WTC11 (cell line): ENCODE data around the gene UBE2V1. TPM values are rescaled to one million over a fixed set of nuclear protein-coding genes. Genes with fewer than 3 reads are reported as not detected.

Experiments
- ATAC-seq: fragments of 200-7000 bp; cut with Tn5 transposase; 2 replicates; pipeline ENCODE4 v1.10.0; 2021; ENCODE audit warnings: mild to moderate bottlenecking, moderate library complexity
- CTCF ChIA-PET: fragments of 300-600 bp; sonication (Branson Sonifier 250); formaldehyde crosslinking; loops from one replicate; lab custom pipeline; 2021; ENCODE audit warnings: antibody characterized with exemption; lab: Charles Lee
- POLR2A ChIA-PET: fragments of 350-600 bp; sonication (Branson Sonifier 250); formaldehyde crosslinking; loops from one replicate; lab custom pipeline; 2021; ENCODE audit warnings: antibody characterized with exemption; lab: Charles Lee
- DNase-seq: peaks from one replicate; pipeline ENCODE4 v3.0.0; 2021; ENCODE audit warnings: low spot score
- H3K27ac Mint-ChIP-seq: 2 replicates; pipeline ENCODE4 v1.8.0; 2021; ENCODE audit warnings: mixed read lengths
- H3K27me3 Mint-ChIP-seq: 2 replicates; pipeline ENCODE4 v1.8.0; 2021; ENCODE audit warnings: low read depth, mild to moderate bottlenecking, moderate library complexity, mixed read lengths
- H3K36me3 Mint-ChIP-seq: 2 replicates; pipeline ENCODE4 v1.8.0; 2021; ENCODE audit warnings: mixed read lengths
- H3K4me1 Mint-ChIP-seq: 2 replicates; pipeline ENCODE4 v1.8.0; 2022; ENCODE audit warnings: mixed read lengths
- H3K4me3 Mint-ChIP-seq: 2 replicates; pipeline ENCODE4 v1.8.0; 2021; ENCODE audit warnings: mild to moderate bottlenecking, moderate library complexity, mixed read lengths
- H3K9me3 Mint-ChIP-seq: 2 replicates; pipeline ENCODE4 v1.8.0; 2021; ENCODE audit warnings: mixed read lengths
- CBFB ChIP-seq: sonication (generic); formaldehyde crosslinking; IDR thresholded peaks from 2 replicates; pipeline ENCODE4 v1.8.1; 2022; ENCODE audit warnings: mild to moderate bottlenecking, low read depth, missing genetic modification reagents
- ETV6 ChIP-seq: sonication (generic); formaldehyde crosslinking; IDR thresholded peaks from 2 replicates; pipeline ENCODE4 v1.8.1; 2022; ENCODE audit warnings: mild to moderate bottlenecking, missing genetic modification reagents
- FOXJ3 ChIP-seq: sonication (generic); formaldehyde crosslinking; IDR thresholded peaks from 2 replicates; pipeline ENCODE4 v1.9.0; 2021; ENCODE audit warnings: missing genetic modification reagents, mild to moderate bottlenecking, borderline replicate concordance
- HMGA2 ChIP-seq: fragments of 250-450 bp; sonication (Bioruptor Pico); IDR thresholded peaks from 2 replicates; pipeline ENCODE4 v1.4.0; 2021; ENCODE audit warnings: mild to moderate bottlenecking, moderate library complexity
- JUN ChIP-seq: sonication (generic); formaldehyde crosslinking; IDR thresholded peaks from 2 replicates; pipeline ENCODE4 v1.8.0; 2023; ENCODE audit warnings: mild to moderate bottlenecking, missing genetic modification reagents
- MYBL2 ChIP-seq: sonication (generic); formaldehyde crosslinking; IDR thresholded peaks from 2 replicates; pipeline ENCODE4 v1.8.1; 2023; ENCODE audit warnings: mild to moderate bottlenecking, moderate library complexity, missing genetic modification reagents
- NR1H2 ChIP-seq: sonication (generic); formaldehyde crosslinking; IDR thresholded peaks from 2 replicates; pipeline ENCODE4 v1.9.0; 2021; ENCODE audit warnings: mild to moderate bottlenecking, moderate library complexity, missing genetic modification reagents
- RORB ChIP-seq: fragments of 250-450 bp; sonication (Bioruptor Pico); IDR thresholded peaks from 2 replicates; pipeline ENCODE4 v1.9.0; 2021; ENCODE audit warnings: mild to moderate bottlenecking
- TEAD1 ChIP-seq: sonication (generic); formaldehyde crosslinking; IDR thresholded peaks from 2 replicates; pipeline ENCODE4 v1.8.0; 2022; ENCODE audit warnings: mild to moderate bottlenecking, missing genetic modification reagents
- total RNA-seq: library from RNA; stranded (reverse); gene quantifications from 3 replicates; pipeline ENCODE4 v1.2.3, GENCODE V29; 2021
- TF ChIP-seq, protein P1 (sequence below): fragments of 200-600 bp; IDR thresholded peaks from 2 replicates; pipeline ENCODE4 v1.8.0; 2022; ENCODE audit warnings: antibody characterized with exemption
- TF ChIP-seq, protein P2 (sequence below): sonication (generic); formaldehyde crosslinking; conservative IDR thresholded peaks from 2 replicates; pipeline ENCODE4 v1.8.1; 2023; ENCODE audit warnings: mild to moderate bottlenecking, low read depth, missing genetic modification reagents, moderate library complexity
- TF ChIP-seq, protein P3 (sequence below): fragments of 250-450 bp; sonication (Bioruptor Pico); IDR thresholded peaks from 2 replicates; pipeline ENCODE4 v2.1.2; 2022; ENCODE audit warnings: mild to moderate bottlenecking, moderate library complexity
- TF ChIP-seq, protein P4 (sequence below): fragments of 250-450 bp; sonication (Bioruptor Pico); IDR thresholded peaks from 2 replicates; pipeline ENCODE4 v1.9.0; 2021; ENCODE audit warnings: mild to moderate bottlenecking
- TF ChIP-seq, protein P5 (sequence below): fragments of 250-450 bp; sonication (Bioruptor Pico); conservative IDR thresholded peaks from 2 replicates; pipeline ENCODE4 v1.9.0; 2021; ENCODE audit warnings: mild to moderate bottlenecking
- TF ChIP-seq, protein P6 (sequence below): sonication (generic); formaldehyde crosslinking; conservative IDR thresholded peaks from 2 replicates; pipeline ENCODE4 v1.8.1; 2022; ENCODE audit warnings: mild to moderate bottlenecking, missing genetic modification reagents
- TF ChIP-seq, protein P7 (sequence below): sonication (generic); formaldehyde crosslinking; IDR thresholded peaks from 2 replicates; pipeline ENCODE4 v1.8.1; 2023; ENCODE audit warnings: mild to moderate bottlenecking, missing genetic modification reagents, borderline replicate concordance

The UBE2V1 gene
- total RNA-seq, 1 experiment from 2014 or later, result 144 TPM

DNA sequence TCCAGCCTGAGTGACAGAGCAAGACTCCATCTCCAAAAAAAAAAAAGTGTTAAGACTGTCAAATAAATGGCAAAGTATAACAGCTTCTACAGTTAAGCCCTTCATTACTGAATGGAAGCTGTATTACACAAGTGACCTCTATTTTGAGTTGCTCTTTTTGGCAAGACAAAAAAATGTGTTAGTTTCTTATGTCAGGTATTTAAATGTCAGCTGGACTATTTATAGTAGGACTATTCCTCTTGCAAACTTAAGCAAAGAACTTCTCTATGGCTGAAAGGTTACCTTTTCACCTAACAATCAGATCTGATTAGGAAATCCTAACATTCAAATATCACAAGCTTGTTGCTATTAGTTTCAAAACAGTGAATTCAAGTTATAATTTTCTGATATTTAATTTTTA is 12.4 kb downstream of the UBE2V1 start:
- POLR2A ChIA-PET, result interaction anchor here (0.7 kb wide), 1 partner anchor 11 kb away, joined by 3 read pairs; no protein-coding TSS in a partner anchor
- no peak for ATAC-seq

DNA sequence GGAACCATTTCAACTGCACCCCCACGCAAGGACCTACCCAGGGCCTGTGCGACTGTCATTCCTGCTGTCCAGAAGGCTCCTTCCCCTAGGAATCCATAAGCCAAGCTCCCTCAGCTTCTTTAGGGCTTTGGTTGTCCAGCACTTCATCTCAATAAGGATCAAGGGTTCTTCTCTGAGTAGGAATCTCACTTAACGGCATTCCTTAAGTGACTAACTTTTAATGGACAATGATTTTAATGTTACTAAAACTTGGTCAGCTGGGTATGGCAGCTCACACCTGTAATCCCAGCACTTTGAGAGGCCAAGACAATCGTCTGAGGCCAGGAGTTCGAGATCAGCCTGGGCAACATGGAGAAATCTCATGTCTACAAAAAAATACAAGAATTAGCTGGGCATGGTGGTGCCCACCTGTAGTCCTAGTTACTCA is 13.4 kb downstream of the UBE2V1 start:
- ChIA-PET POLR2A (interaction anchor here (0.7 kb wide), 1 partner anchor 10 kb away, joined by 3 read pairs; no protein-coding TSS in a partner anchor), CTCF (interaction anchor here (0.9 to 2.3 kb wide), 5 partner anchors 14 to 135 kb away, joined by 3 to 14 read pairs (median 6); no protein-coding TSS in a partner anchor)
- H3K9me3 Mint-ChIP-seq, result no peaks in the 10 kb centered on the region
- H3K27me3 Mint-ChIP-seq, result no peaks in the 10 kb centered on the region
- peak overlapping the region; percentile 16; the same call in 1 of the 2 replicates for H3K4me3 Mint-ChIP-seq
- H3K36me3 Mint-ChIP-seq, result peaks cover 21% of the 10 kb centered on the region
- TF ChIP-seq NR1H2 (CRISPR knock-in tag) (no peak), HMGA2 (CRISPR knock-in tag) (no peak), FOXJ3 (no peak), CBFB (CRISPR knock-in tag) (no peak), TEAD1 (no peak), JUN (CRISPR knock-in tag) (no peak), MYBL2 (CRISPR knock-in tag) (no peak), ETV6 (CRISPR knock-in tag) (no peak)
- TF ChIP-seq, protein P1, sequence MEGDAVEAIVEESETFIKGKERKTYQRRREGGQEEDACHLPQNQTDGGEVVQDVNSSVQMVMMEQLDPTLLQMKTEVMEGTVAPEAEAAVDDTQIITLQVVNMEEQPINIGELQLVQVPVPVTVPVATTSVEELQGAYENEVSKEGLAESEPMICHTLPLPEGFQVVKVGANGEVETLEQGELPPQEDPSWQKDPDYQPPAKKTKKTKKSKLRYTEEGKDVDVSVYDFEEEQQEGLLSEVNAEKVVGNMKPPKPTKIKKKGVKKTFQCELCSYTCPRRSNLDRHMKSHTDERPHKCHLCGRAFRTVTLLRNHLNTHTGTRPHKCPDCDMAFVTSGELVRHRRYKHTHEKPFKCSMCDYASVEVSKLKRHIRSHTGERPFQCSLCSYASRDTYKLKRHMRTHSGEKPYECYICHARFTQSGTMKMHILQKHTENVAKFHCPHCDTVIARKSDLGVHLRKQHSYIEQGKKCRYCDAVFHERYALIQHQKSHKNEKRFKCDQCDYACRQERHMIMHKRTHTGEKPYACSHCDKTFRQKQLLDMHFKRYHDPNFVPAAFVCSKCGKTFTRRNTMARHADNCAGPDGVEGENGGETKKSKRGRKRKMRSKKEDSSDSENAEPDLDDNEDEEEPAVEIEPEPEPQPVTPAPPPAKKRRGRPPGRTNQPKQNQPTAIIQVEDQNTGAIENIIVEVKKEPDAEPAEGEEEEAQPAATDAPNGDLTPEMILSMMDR, result no peak
- TF ChIP-seq, protein P2, sequence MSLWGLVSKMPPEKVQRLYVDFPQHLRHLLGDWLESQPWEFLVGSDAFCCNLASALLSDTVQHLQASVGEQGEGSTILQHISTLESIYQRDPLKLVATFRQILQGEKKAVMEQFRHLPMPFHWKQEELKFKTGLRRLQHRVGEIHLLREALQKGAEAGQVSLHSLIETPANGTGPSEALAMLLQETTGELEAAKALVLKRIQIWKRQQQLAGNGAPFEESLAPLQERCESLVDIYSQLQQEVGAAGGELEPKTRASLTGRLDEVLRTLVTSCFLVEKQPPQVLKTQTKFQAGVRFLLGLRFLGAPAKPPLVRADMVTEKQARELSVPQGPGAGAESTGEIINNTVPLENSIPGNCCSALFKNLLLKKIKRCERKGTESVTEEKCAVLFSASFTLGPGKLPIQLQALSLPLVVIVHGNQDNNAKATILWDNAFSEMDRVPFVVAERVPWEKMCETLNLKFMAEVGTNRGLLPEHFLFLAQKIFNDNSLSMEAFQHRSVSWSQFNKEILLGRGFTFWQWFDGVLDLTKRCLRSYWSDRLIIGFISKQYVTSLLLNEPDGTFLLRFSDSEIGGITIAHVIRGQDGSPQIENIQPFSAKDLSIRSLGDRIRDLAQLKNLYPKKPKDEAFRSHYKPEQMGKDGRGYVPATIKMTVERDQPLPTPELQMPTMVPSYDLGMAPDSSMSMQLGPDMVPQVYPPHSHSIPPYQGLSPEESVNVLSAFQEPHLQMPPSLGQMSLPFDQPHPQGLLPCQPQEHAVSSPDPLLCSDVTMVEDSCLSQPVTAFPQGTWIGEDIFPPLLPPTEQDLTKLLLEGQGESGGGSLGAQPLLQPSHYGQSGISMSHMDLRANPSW (CRISPR knock-in tag), result no peak
- TF ChIP-seq, protein P3, sequence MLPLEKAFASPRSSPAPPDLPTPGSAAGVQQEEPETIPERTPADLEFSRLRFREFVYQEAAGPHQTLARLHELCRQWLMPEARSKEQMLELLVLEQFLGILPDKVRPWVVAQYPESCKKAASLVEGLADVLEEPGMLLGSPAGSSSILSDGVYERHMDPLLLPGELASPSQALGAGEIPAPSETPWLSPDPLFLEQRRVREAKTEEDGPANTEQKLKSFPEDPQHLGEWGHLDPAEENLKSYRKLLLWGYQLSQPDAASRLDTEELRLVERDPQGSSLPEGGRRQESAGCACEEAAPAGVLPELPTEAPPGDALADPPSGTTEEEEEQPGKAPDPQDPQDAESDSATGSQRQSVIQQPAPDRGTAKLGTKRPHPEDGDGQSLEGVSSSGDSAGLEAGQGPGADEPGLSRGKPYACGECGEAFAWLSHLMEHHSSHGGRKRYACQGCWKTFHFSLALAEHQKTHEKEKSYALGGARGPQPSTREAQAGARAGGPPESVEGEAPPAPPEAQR (CRISPR knock-in tag), result no peak
- TF ChIP-seq, protein P4, sequence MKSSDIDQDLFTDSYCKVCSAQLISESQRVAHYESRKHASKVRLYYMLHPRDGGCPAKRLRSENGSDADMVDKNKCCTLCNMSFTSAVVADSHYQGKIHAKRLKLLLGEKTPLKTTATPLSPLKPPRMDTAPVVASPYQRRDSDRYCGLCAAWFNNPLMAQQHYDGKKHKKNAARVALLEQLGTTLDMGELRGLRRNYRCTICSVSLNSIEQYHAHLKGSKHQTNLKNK (CRISPR knock-in tag), result no peak
- TF ChIP-seq, protein P5, sequence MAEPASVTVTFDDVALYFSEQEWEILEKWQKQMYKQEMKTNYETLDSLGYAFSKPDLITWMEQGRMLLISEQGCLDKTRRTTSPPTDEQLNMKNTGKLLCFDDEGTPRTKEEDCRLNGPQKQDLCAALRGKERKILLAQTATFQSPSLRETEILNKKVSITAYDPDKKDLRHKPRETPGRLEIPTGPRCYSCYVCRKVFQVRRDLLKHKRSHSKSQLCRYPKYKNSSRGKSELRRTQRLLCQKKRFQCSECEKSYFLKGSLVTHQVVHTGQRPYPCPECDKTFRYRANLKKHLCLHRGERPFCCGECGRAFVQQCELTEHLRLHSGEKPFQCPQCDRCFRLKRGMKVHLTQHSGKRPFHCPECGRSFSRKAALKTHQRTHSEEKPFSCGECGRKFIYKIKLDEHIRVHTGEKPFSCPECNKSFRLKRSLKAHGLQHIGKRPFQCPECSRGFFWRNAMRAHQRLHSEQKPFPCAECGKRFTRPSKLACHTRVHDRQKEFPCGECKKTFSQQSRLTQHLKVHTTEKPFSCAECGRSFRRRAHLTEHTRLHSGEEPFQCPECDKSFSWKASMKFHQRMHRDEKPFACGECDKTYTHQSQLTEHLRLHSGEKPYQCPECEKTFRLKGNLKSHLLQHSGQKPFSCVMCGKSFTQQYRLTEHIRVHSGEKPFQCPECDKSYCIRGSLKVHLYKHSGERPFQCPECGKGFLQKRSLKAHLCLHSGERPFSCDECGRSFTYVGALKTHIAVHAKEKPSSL, result no peak
- TF ChIP-seq, all 79 proteins: peak for 0
- ATAC-seq (peak; percentile 64), DNase-seq (no peak)
- 0 out of 2 replicates have a peak overlapping the region, but pooled peaks have one; percentile 24 for H3K27ac Mint-ChIP-seq
- peaks cover 41% of the 10 kb centered on the region for H3K4me1 Mint-ChIP-seq

More for the DNA sequence above, 12.4 kb downstream of the UBE2V1 start:
- no peak for DNase-seq
- H3K9me3 Mint-ChIP-seq, result no peaks in the 10 kb centered on the region
- no peak for TF ChIP-seq RORB
- TF ChIP-seq, protein P6, sequence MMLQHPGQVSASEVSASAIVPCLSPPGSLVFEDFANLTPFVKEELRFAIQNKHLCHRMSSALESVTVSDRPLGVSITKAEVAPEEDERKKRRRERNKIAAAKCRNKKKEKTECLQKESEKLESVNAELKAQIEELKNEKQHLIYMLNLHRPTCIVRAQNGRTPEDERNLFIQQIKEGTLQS (CRISPR knock-in tag), result no peak
- TF ChIP-seq, protein P7, sequence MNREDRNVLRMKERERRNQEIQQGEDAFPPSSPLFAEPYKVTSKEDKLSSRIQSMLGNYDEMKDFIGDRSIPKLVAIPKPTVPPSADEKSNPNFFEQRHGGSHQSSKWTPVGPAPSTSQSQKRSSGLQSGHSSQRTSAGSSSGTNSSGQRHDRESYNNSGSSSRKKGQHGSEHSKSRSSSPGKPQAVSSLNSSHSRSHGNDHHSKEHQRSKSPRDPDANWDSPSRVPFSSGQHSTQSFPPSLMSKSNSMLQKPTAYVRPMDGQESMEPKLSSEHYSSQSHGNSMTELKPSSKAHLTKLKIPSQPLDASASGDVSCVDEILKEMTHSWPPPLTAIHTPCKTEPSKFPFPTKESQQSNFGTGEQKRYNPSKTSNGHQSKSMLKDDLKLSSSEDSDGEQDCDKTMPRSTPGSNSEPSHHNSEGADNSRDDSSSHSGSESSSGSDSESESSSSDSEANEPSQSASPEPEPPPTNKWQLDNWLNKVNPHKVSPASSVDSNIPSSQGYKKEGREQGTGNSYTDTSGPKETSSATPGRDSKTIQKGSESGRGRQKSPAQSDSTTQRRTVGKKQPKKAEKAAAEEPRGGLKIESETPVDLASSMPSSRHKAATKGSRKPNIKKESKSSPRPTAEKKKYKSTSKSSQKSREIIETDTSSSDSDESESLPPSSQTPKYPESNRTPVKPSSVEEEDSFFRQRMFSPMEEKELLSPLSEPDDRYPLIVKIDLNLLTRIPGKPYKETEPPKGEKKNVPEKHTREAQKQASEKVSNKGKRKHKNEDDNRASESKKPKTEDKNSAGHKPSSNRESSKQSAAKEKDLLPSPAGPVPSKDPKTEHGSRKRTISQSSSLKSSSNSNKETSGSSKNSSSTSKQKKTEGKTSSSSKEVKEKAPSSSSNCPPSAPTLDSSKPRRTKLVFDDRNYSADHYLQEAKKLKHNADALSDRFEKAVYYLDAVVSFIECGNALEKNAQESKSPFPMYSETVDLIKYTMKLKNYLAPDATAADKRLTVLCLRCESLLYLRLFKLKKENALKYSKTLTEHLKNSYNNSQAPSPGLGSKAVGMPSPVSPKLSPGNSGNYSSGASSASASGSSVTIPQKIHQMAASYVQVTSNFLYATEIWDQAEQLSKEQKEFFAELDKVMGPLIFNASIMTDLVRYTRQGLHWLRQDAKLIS (CRISPR knock-in tag), result no peak
- CTCF ChIA-PET, result interaction anchor here (0.9 to 2.3 kb wide), 4 partner anchors 15 to 181 kb away, joined by 3 to 14 read pairs (median 8); no protein-coding TSS in a partner anchor
- no peak overlapping the region for H3K27ac Mint-ChIP-seq
- H3K4me1 Mint-ChIP-seq, result peaks cover 41% of the 10 kb centered on the region
- peaks cover 11% of the 10 kb centered on the region for H3K36me3 Mint-ChIP-seq
- H3K4me3 Mint-ChIP-seq, result no peak overlapping the region
- H3K27me3 Mint-ChIP-seq, result no peaks in the 10 kb centered on the region
